Vagina (tissue), 2 donors: ENCODE measurements around the gene CYP3A7. TPM values are rescaled to one million over a fixed set of nuclear protein-coding genes. Genes with fewer than 3 reads are reported as not detected.
"Not testable (repeated sequence)": the region's sequence is repeated elsewhere in the genome, so short reads cannot be mapped to it uniquely, and the experiment has no call there.

ENCODE experiments used
- DNase-seq, 2 donors: peaks; one replicate each; pipeline ENCODE4 v3.0.0-alpha.2; 2017; ENCODE audit errors: extremely low spot score in 2 of 2
- H3K27ac ChIP-seq: fragments of 200-600 bp; sonication (generic); one replicate; pipeline ENCODE4 v1.5.1; 2019
- H3K27me3 ChIP-seq: fragments of 200-600 bp; sonication (generic); one replicate; pipeline ENCODE4 v1.5.1; 2019
- H3K36me3 ChIP-seq, 2 donors: fragments of 200-600 bp; sonication (generic); one replicate each; pipeline ENCODE4 v1.5.1; 2017 to 2019
- H3K4me1 ChIP-seq: fragments of 200-600 bp; sonication (generic); one replicate; pipeline ENCODE4 v1.5.1; 2019
- H3K4me3 ChIP-seq, 2 donors: fragments of 200-600 bp; sonication (generic); 1 replicate in 1 of 2; 2 replicates in 1 of 2; pipeline ENCODE4 v1.5.1; 2016 to 2019
- H3K9me3 ChIP-seq: fragments of 200-600 bp; sonication (generic); one replicate; pipeline ENCODE4 v1.5.1; 2019
- CTCF ChIP-seq, 3 experiments: fragments of 450-650 bp in 2 of 3; fragments of 200-600 bp in 1 of 3; sonication (generic) in 1 of 3; IDR thresholded peaks; one replicate each; pipeline ENCODE4 v1.5.1; 2017 to 2019; ENCODE audit warnings: antibody characterized with exemption in 3 of 3, mild to moderate bottlenecking in 2 of 3, moderate library complexity in 2 of 3
- POLR2A ChIP-seq, 2 donors: fragments of 450-650 bp; IDR thresholded peaks; one replicate each; pipeline ENCODE4 v1.6.1; 2017; ENCODE audit warnings: antibody characterized with exemption in 2 of 2, mild to moderate bottlenecking in 2 of 2, moderate library complexity in 2 of 2
- POLR2AphosphoS5 ChIP-seq, 2 donors: sonication (generic); formaldehyde crosslinking; IDR thresholded peaks; one replicate each; pipeline ENCODE4 v1.9.0; 2017; ENCODE audit warnings: antibody characterized with exemption in 2 of 2, mild to moderate bottlenecking in 2 of 2, low read depth in 1 of 2; ENCODE audit not compliant: insufficient read depth in 1 of 2
- intact Hi-C: fragments of 100-400 bp; cut with DNase I; formaldehyde crosslinking; loops from one replicate; pipeline ENCODE4 v1.15.1; 2023
- total RNA-seq: library from RNA; depleted of rRNA; stranded (reverse); fragments of >200 nt; gene quantifications from one replicate; pipeline ENCODE4 v1.2.3, GENCODE V29; 2016

CYP3A7 gene
- total RNA-seq, 1 donor from 2014 or later, result not detected

- Histone ChIP-seq H3K9me3 (no peaks in the 10 kb centered on the region), H3K36me3 (no peaks in the 10 kb centered on the region), H3K4me1 (peaks cover 6% of the 10 kb centered on the region), H3K4me3 (no peak overlapping the region), H3K27ac (no peak overlapping the region), H3K27me3 (no peaks in the 10 kb centered on the region)
- peak in 1 of 2 donors; percentile 8 for DNase-seq
- no peak for TF ChIP-seq POLR2AphosphoS5 (IDR thresholded peaks at IDR 0.05; ENCODE audit: insufficient read depth in 1 of 2, low read depth in 1 of 2)
- no peak for TF ChIP-seq CTCF (IDR thresholded peaks at IDR 0.05)
- TF ChIP-seq POLR2A (IDR thresholded peaks at IDR 0.05), result no peak
- intact Hi-C loops, result no loop called here
Measured at GRCh38 chr7:99728615-99729014, 6.4 kb downstream of the CYP3A7 start.

DNA sequence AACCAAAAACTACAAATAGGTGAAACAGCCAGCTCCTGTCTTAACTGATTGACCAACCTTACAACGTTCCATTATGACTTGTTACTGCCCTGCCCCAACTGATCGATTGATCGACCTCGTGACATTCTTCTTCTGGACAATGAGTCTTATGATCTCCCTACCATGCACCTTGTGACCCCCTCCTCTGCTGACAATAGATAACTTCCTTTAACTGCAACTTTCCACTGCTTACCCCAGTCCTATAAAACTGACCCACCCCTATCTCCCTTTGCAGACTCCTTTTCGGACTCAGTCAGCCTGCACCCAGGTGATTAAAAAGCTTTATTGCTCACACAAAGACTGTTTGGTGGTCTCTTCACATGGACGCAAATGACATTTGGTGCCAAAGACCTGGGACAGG is 11.8 kb downstream of the CYP3A7 start:
- H3K36me3 ChIP-seq, H3K4me1 ChIP-seq, H3K27me3 ChIP-seq, H3K4me3 ChIP-seq, DNase-seq, H3K9me3 ChIP-seq, H3K27ac ChIP-seq, intact Hi-C loops: not testable (repeated sequence)

GRCh38 chr7:99720800-99721595 is 14.0 kb downstream of the CYP3A7 start:
- no peaks in the 10 kb centered on the region for H3K27me3 ChIP-seq
- no peaks in the 10 kb centered on the region for H3K9me3 ChIP-seq
- intact Hi-C loops, result no loop called here
- H3K27ac ChIP-seq, result no peak overlapping the region
- H3K4me3 ChIP-seq, result no peak overlapping the region
- TF ChIP-seq CTCF (IDR thresholded peaks at IDR 0.05), result no peak
- TF ChIP-seq POLR2AphosphoS5 (IDR thresholded peaks at IDR 0.05; ENCODE audit: insufficient read depth in 1 of 2, low read depth in 1 of 2), result no peak
- TF ChIP-seq POLR2A (IDR thresholded peaks at IDR 0.05), result no peak
- H3K36me3 ChIP-seq, result no peaks in the 10 kb centered on the region
- no peak for DNase-seq
- no peaks in the 10 kb centered on the region for H3K4me1 ChIP-seq

DNA sequence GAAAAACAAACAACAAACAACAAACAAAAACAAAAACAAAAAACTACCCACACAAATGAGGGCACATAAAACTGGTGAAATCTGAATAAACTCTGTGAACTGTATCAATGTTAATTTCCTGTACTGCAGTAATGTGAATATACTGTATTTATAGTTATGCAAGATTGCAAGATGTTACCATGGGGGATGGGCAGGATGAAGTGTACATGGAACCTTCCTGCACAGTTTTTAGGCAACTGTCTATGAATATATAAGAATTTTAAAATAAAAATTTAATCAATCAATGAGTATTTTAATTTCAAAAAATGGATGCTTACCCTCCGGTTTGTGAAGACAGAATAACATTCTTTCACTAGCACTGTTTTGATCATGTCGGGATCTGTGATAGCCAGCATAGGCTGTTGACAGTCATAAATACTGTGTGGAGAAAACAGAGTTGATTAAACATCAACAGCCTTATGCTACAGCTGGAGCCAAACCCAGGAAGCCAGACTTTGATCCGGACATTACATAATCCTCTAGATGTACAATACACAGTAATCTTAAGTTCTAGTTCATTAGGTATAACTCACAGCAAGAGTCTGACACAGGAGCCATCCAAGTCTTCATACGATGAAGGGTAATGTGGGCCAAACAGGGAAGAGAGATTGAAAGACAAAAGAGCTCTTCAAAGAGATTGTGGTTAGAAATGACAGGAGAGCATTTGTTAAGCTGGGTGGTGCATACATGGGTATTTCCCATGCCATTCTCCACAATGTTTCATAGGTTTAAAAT is 14.8 kb downstream of the CYP3A7 start:
- Histone ChIP-seq H3K36me3 (no peaks in the 10 kb centered on the region), H3K27ac (no peak overlapping the region), H3K4me3 (no peak overlapping the region), H3K9me3 (no peaks in the 10 kb centered on the region), H3K27me3 (no peaks in the 10 kb centered on the region), H3K4me1 (no peaks in the 10 kb centered on the region)
- DNase-seq, result no peak
- no peak for TF ChIP-seq CTCF (IDR thresholded peaks at IDR 0.05)
- no peak for TF ChIP-seq POLR2A (IDR thresholded peaks at IDR 0.05)
- no peak for TF ChIP-seq POLR2AphosphoS5 (IDR thresholded peaks at IDR 0.05; ENCODE audit: insufficient read depth in 1 of 2, low read depth in 1 of 2)
- intact Hi-C loops, result no loop called here

DNA sequence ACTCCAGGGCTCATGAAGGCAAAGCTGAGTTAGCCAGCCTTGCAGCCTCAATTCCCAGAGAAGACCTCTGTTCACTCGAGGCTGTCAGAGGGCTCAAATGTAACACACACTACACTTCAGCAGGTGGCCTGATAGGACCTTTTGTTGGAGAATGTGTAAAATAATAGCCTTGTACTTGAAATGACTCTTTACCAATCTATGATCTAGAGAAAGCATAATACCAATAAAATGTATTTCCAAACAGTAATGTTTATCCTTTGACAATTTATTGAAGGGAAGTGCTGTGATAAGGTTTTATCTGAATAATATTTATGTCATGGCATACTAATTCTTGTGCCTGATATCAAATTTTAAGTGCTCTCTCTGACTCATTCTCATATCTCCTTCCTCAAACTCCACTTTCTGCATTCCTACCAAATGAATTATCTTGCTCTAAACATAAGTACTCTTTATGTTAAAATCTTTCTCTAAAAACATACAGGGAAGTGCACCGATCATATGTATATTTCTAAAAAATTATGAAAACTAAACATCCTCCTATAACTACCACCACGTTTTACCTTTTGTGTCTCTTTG is 20.9 kb downstream of the CYP3A7 start:
- no peak for TF ChIP-seq POLR2A (IDR thresholded peaks at IDR 0.05)
- no peak for TF ChIP-seq POLR2AphosphoS5 (IDR thresholded peaks at IDR 0.05; ENCODE audit: insufficient read depth in 1 of 2, low read depth in 1 of 2)
- TF ChIP-seq CTCF (IDR thresholded peaks at IDR 0.05), result no peak
- no peaks in the 10 kb centered on the region for H3K27me3 ChIP-seq
- H3K36me3 ChIP-seq, result no peaks in the 10 kb centered on the region

More for the DNA sequence above, 20.9 kb downstream of the CYP3A7 start:
- H3K27ac ChIP-seq, result no peak overlapping the region
- DNase-seq, result no peak
- no peaks in the 10 kb centered on the region for H3K9me3 ChIP-seq
- no peaks in the 10 kb centered on the region for H3K4me1 ChIP-seq
- no peak overlapping the region for H3K4me3 ChIP-seq
- intact Hi-C loops, result no loop called here
